Smooth muscle cell (in vitro differentiated cells): ENCODE measurements around the gene PCGF5. TPM values are rescaled to one million over a fixed set of nuclear protein-coding genes. Genes with fewer than 3 reads are reported as not detected.
"Not testable (repeated sequence)": the region's sequence is repeated elsewhere in the genome, so short reads cannot be mapped to it uniquely, and the experiment has no call there.

Experiments used
- DNase-seq: peaks from one replicate; lab custom pipeline; 2025; ENCODE audit not compliant: unreplicated experiment; lab: John Stamatoyannopoulos, UW
- H2AFZ ChIP-seq: fragments of 200-600 bp; sonication (generic); 2 replicates; pipeline ENCODE4 v1.6.0; 2016; ENCODE audit warnings: antibody characterized with exemption, low read depth, mild to moderate bottlenecking
- H3F3A ChIP-seq: fragments of 200-600 bp; sonication (generic); 2 replicates; pipeline ENCODE4 v1.6.0; 2017; ENCODE audit warnings: antibody characterized with exemption, low read depth
- H3K27ac ChIP-seq: fragments of 200-600 bp; sonication (generic); 2 replicates; pipeline ENCODE4 v1.5.1; 2016; ENCODE audit warnings: low read depth, mild to moderate bottlenecking
- H3K27me3 ChIP-seq: fragments of 200-600 bp; sonication (generic); 2 replicates; pipeline ENCODE4 v1.6.1; 2016; ENCODE audit warnings: low read depth, mild to moderate bottlenecking
- H3K36me3 ChIP-seq: fragments of 200-600 bp; sonication (generic); 2 replicates; pipeline ENCODE4 v1.5.1; 2016; ENCODE audit warnings: low read depth
- H3K4me1 ChIP-seq: fragments of 200-600 bp; sonication (generic); 2 replicates; pipeline ENCODE4 v1.5.1; 2016; ENCODE audit warnings: low read depth
- H3K4me2 ChIP-seq: fragments of 200-600 bp; sonication (generic); 2 replicates; pipeline ENCODE4 v1.6.0; 2016; ENCODE audit warnings: mild to moderate bottlenecking
- H3K4me3 ChIP-seq: fragments of 200-600 bp; sonication (generic); 2 replicates; pipeline ENCODE4 v1.5.1; 2016; ENCODE audit warnings: mild to moderate bottlenecking
- H3K79me2 ChIP-seq: fragments of 200-600 bp; sonication (generic); 2 replicates; pipeline ENCODE4 v1.6.0; 2016; ENCODE audit warnings: low read depth, mild to moderate bottlenecking
- H3K9ac ChIP-seq: fragments of 200-600 bp; sonication (generic); 2 replicates; pipeline ENCODE4 v1.6.0; 2016; ENCODE audit warnings: low read depth
- H3K9me3 ChIP-seq: fragments of 200-600 bp; sonication (generic); replicated peaks from 2 replicates; pipeline ENCODE4 v1.5.1; 2016; ENCODE audit warnings: low read depth
- H4K20me1 ChIP-seq: fragments of 200-600 bp; sonication (generic); 2 replicates; pipeline ENCODE4 v1.6.0; 2016; ENCODE audit warnings: low read depth
- WGBS: methylation state at CpG from one replicate; pipeline ENCODE4 v1.1.7; 2016; ENCODE audit warnings: low lambda C conversion rate; 5-methylcytosine and 5-hydroxymethylcytosine counted together
- polyA plus RNA-seq: library from polyadenylated mRNA; unstranded; fragments of >200 nt; fragmentation: Nextera tagmentation; extraction: Ambion mirVana; gene quantifications from 2 replicates; pipeline ENCODE4 v1.2.1, GENCODE V29; 2016
- total RNA-seq: library from RNA; depleted of rRNA; stranded (reverse); fragments of >200 nt; gene quantifications from 2 replicates; pipeline ENCODE4 v1.2.3, GENCODE V29; 2014
- TF ChIP-seq, protein P1 (sequence below): fragments of 200-600 bp; sonication (generic); IDR thresholded peaks from 2 replicates; pipeline ENCODE4 v1.5.1; 2017; ENCODE audit warnings: borderline replicate concordance, mild to moderate bottlenecking, antibody characterized with exemption; ENCODE audit not compliant: insufficient read depth, poor library complexity, severe bottlenecking

PCGF5 gene
- total and polyA plus RNA-seq, 2 experiments from 2014 or later = 10.4 to 13.9 TPM

DNA sequence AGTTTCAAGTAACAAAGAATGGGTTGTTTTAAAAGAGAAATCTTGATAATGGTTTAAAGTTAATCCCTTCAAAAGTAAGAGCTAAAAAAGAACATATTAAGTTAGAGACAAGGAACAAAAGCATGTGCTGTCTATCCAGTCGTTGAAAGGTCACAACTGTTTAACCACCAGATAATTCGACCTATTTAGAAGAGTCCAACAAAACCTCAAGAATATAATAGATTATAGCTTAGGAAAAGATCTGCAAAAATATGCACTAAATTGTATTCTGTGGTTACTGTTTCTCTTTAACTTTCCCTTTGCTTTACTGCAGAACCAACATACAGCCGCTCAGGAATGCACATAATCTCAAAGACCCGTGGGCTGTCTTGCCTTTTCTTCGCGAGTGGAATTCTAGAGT lies 74.9 kb downstream of the PCGF5 start:
- WGBS = 18% methylated on average over 6 of the region's 6 CpGs
- H3K79me2 ChIP-seq = no peaks in the 10 kb centered on the region
- H2AFZ ChIP-seq = no peak overlapping the region
- H3K4me1 ChIP-seq = peaks cover 8% of the 10 kb centered on the region
- H3F3A ChIP-seq = no peaks in the 10 kb centered on the region
- DNase-seq = no peak
- no peaks in the 10 kb centered on the region for H3K36me3 ChIP-seq
- H3K4me3 ChIP-seq = no peak overlapping the region
- no peaks in the 10 kb centered on the region for H4K20me1 ChIP-seq
- peak overlapping the region; percentile 53 for H3K4me2 ChIP-seq
- no peak overlapping the region for H3K27ac ChIP-seq
- no peaks in the 10 kb centered on the region for H3K27me3 ChIP-seq
- TF ChIP-seq, protein P1, sequence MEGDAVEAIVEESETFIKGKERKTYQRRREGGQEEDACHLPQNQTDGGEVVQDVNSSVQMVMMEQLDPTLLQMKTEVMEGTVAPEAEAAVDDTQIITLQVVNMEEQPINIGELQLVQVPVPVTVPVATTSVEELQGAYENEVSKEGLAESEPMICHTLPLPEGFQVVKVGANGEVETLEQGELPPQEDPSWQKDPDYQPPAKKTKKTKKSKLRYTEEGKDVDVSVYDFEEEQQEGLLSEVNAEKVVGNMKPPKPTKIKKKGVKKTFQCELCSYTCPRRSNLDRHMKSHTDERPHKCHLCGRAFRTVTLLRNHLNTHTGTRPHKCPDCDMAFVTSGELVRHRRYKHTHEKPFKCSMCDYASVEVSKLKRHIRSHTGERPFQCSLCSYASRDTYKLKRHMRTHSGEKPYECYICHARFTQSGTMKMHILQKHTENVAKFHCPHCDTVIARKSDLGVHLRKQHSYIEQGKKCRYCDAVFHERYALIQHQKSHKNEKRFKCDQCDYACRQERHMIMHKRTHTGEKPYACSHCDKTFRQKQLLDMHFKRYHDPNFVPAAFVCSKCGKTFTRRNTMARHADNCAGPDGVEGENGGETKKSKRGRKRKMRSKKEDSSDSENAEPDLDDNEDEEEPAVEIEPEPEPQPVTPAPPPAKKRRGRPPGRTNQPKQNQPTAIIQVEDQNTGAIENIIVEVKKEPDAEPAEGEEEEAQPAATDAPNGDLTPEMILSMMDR = no peak
- no peak overlapping the region for H3K9ac ChIP-seq
- H3K9me3 ChIP-seq = no peaks in the 10 kb centered on the region

DNA sequence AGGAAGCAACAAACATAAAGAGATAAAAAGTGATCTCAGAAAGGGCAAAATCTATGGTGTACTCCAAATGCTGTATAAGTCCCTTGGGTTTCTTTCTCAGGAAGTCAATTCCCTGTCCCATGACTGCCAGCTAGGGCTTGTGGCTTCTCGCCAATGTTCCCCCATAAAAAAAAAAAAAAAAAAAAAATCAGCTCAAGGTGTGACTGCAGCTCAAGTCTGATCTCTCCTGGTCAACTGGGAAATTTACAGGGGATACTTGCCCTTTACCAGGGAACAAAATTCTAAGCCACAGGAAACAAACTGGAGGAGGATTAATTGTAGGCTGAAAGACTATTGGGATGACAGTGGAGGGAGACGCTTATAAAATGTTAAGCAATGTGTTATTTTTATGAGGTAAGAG lies 76.0 kb downstream of the PCGF5 start:
- Histone ChIP-seq H3K36me3 (no peaks in the 10 kb centered on the region), H3K27me3 (no peaks in the 10 kb centered on the region), H3F3A (no peaks in the 10 kb centered on the region), H3K4me2 (no peak overlapping the region), H4K20me1 (no peaks in the 10 kb centered on the region), H3K4me1 (peaks cover 8% of the 10 kb centered on the region), H3K9ac (no peak overlapping the region), H3K9me3 (no peaks in the 10 kb centered on the region), H3K27ac (no peak overlapping the region), H2AFZ (no peak overlapping the region), H3K4me3 (no peak overlapping the region), H3K79me2 (no peaks in the 10 kb centered on the region)
- no peak for DNase-seq
- 42% methylated on average over 2 of the region's 2 CpGs for WGBS
- TF ChIP-seq, protein P1 = no peak

DNA sequence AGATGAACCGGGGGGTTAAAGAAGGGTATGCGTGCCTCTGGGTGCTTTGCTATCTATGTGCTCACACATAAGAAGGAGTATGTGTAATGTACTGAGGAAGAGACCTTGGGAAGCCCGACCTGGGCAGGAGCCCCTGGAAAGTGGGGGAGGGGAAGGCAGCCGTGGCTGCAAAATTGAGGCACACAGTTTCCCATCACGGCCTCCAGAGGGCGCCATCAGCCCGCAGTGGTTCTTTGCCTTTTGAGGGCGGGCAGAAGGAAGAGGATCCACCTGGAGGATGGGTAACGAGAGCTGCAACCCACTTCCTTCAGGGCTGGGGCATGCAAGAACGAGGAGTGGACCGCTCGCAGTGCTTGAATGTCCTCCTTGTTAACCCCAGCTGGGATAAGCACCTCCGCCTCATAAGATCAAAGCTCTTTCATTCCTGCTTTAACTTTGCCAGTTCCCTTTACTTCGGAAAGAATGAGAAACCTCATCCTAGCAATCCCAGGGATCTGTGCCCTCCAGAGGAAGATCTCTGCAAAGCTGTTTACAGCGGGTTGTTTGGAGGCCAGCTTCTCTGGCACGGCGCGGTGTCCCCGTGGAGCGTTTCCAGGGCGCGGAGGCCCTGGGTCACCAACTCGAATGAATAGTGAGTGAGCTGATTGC lies 77.9 kb downstream of the PCGF5 start:
- Histone ChIP-seq H3K9me3 (no peaks in the 10 kb centered on the region), H3K79me2 (no peaks in the 10 kb centered on the region), H3K27ac (no peak overlapping the region), H3F3A (no peaks in the 10 kb centered on the region), H3K4me3 (peak overlapping the region; percentile 48), H3K4me1 (peaks cover 8% of the 10 kb centered on the region), H3K36me3 (no peaks in the 10 kb centered on the region), H2AFZ (peak overlapping the region; percentile 84), H3K9ac (no peak overlapping the region), H3K27me3 (no peaks in the 10 kb centered on the region), H4K20me1 (no peaks in the 10 kb centered on the region), H3K4me2 (peak overlapping the region; percentile 82)
- DNase-seq = peak; percentile 31
- 7% methylated on average over 23 of the region's 23 CpGs for WGBS
- TF ChIP-seq, protein P1 = peak; percentile 94

DNA sequence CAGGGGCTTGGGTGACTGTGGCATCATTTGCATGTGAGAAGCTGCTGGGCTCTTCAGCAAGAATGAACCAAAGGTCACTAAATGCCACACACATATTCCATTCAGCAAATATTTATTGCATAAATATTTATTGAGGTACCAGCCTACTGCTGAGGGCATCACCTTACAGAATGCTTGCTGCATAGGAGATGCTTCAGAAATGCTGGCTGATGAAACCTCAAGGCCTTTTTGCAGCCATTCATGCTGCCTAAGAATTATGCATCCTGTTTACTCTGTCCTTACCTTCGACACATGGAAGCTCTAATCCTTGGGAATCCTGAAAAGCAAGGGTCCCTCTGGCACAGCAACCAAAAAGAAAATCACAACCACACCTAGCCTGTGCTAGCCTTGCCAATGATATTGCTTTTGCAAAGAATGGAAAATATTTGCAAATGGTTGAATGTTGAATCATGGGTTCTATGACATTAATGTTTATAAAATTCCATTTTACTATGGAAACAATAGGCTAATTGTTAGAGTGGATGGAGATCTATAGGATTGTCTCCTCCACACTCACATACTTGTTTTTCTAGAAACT lies 79.6 kb downstream of the PCGF5 start:
- DNase-seq = no peak
- WGBS = 86% methylated on average over 1 of the region's 1 CpG
- Histone ChIP-seq H4K20me1 (no peaks in the 10 kb centered on the region), H3K27ac (no peak overlapping the region), H3K27me3 (no peaks in the 10 kb centered on the region), H3K4me2 (no peak overlapping the region), H3K9ac (no peak overlapping the region), H3K79me2 (no peaks in the 10 kb centered on the region), H3K9me3 (no peaks in the 10 kb centered on the region), H3F3A (no peaks in the 10 kb centered on the region), H2AFZ (no peak overlapping the region), H3K4me1 (peaks cover 7% of the 10 kb centered on the region), H3K36me3 (no peaks in the 10 kb centered on the region), H3K4me3 (no peak overlapping the region)
- TF ChIP-seq, protein P1 = no peak

DNA sequence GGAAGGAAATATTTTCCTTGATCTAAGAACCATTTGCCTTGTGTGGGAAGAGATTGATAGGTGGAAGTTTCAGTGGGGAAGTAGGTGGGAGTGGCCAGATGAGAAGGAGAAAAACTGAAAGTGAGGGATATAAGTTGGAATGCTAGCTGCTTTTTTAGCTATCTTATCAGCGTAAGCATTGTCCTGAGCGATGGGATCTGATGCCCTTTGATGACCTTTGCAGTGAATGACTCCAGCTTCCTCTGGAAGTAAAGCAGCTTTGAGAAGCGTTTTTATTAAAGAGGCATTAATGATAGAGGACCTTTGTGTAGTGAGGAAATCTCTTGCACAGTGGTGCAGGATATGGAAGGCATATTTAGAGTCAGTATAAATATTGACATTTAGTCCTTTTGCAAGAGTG lies 82.5 kb downstream of the PCGF5 start:
- H3F3A ChIP-seq, H3K27me3 ChIP-seq, H3K4me3 ChIP-seq, H3K27ac ChIP-seq, H3K36me3 ChIP-seq, DNase-seq, H3K9ac ChIP-seq, H2AFZ ChIP-seq, H3K4me2 ChIP-seq, H3K79me2 ChIP-seq, H4K20me1 ChIP-seq, H3K4me1 ChIP-seq, H3K9me3 ChIP-seq: not testable (repeated sequence)
- 50% methylated on average over 3 of the region's 3 CpGs for WGBS
